ENCODE results near the gene ABCC8.

Gene ABCC8

GRCh38 chr11:17504330-17505107, 27.9 kb upstream of the ABCC8 start:
- DNase-seq = peak; percentile 83

GRCh38 chr11:17502630-17503029, 26.0 kb upstream of the ABCC8 start:
- no peak for DNase-seq

GRCh38 chr11:17500673-17501072, 24.0 kb upstream of the ABCC8 start:
- no peak for DNase-seq

- DNase-seq = no peak
Observed at GRCh38 chr11:17498475-17498874, 21.8 kb upstream of the ABCC8 start.

GRCh38 chr11:17498058-17498457, 21.4 kb upstream of the ABCC8 start:
- no peak for DNase-seq

GRCh38 chr11:17496406-17496805, 19.8 kb upstream of the ABCC8 start:
- no peak for DNase-seq

GRCh38 chr11:17494019-17494418, 17.4 kb upstream of the ABCC8 start:
- DNase-seq = no peak

GRCh38 chr11:17490938-17491337, 14.3 kb upstream of the ABCC8 start:
- DNase-seq = no peak

- no peak for DNase-seq
Observed at GRCh38 chr11:17490232-17490631, 13.6 kb upstream of the ABCC8 start.

GRCh38 chr11:17489751-17490150, 13.1 kb upstream of the ABCC8 start:
- peak; percentile 43 for DNase-seq

- DNase-seq = no peak
Observed at GRCh38 chr11:17488563-17488962, 11.9 kb upstream of the ABCC8 start.

GRCh38 chr11:17486646-17487045, 10.0 kb upstream of the ABCC8 start:
- no peak for DNase-seq

- DNase-seq = no peak
Observed at GRCh38 chr11:17483505-17483904, 6.9 kb upstream of the ABCC8 start.

GRCh38 chr11:17481905-17482304, 5.3 kb upstream of the ABCC8 start:
- no peak for DNase-seq

GRCh38 chr11:17479284-17480214, 2.9 kb upstream of the ABCC8 start:
- no peak for DNase-seq

GRCh38 chr11:17478070-17478469, 1.4 kb upstream of the ABCC8 start:
- no peak for DNase-seq

- no peak for DNase-seq
Observed at GRCh38 chr11:17477361-17477760, 716 bp upstream of the ABCC8 start.

GRCh38 chr11:17477084-17477333, 364 bp upstream of the ABCC8 start:
- no peak for DNase-seq

- no peak for DNase-seq
Observed at GRCh38 chr11:17475666-17476316, 854 bp downstream of the ABCC8 start.

- DNase-seq = no peak
Observed at GRCh38 chr11:17473071-17473744, 3.4 kb downstream of the ABCC8 start.

- no peak for DNase-seq
Observed at GRCh38 chr11:17472467-17472866, 4.2 kb downstream of the ABCC8 start.

- DNase-seq = no peak
Observed at GRCh38 chr11:17471501-17471900, 5.1 kb downstream of the ABCC8 start.

- no peak for DNase-seq
Observed at GRCh38 chr11:17469998-17470397, 6.6 kb downstream of the ABCC8 start.

All from femur (tissue), 1 donor.